ENCODE data around the gene CCT6A.
"Not testable (repeated sequence)": the region's sequence is repeated elsewhere in the genome, so short reads cannot be mapped to it uniquely, and the experiment has no call there.

The CCT6A gene

GRCh38 chr7:56098187-56099008, 46.8 kb downstream of the CCT6A start:
- not testable (repeated sequence) for DNase-seq (ENCODE audit: low spot score)

GRCh38 chr7:56099653-56100052, 48.1 kb downstream of the CCT6A start:
- no peak for DNase-seq (ENCODE audit: low spot score)

GRCh38 chr7:56104138-56104537, 52.6 kb downstream of the CCT6A start:
- not testable (repeated sequence) for DNase-seq (ENCODE audit: low spot score)

GRCh38 chr7:56105508-56105907, 53.9 kb downstream of the CCT6A start:
- DNase-seq (ENCODE audit: low spot score): no peak

GRCh38 chr7:56106108-56107073, 54.8 kb downstream of the CCT6A start, which contains the start of gene CHCHD2:
Gene CHCHD2, minus strand, starts transcription at chr7:56106476. Its CDS starts 63 bp downstream, at chr7:56106413.
- peak; percentile 98 for DNase-seq (ENCODE audit: low spot score)

- DNase-seq (ENCODE audit: low spot score): no peak
These were observed 56.3 kb downstream of the CCT6A start for GRCh38 chr7:56107954-56108258.

GRCh38 chr7:56110611-56111010, 59.0 kb downstream of the CCT6A start:
- no peak for DNase-seq (ENCODE audit: low spot score)

GRCh38 chr7:56112244-56112643, 60.7 kb downstream of the CCT6A start:
- DNase-seq (ENCODE audit: low spot score): not testable (repeated sequence)
